ENCODE results near the gene FBLIM1. TPM values are rescaled to one million over a fixed set of nuclear protein-coding genes. Genes with fewer than 3 reads are reported as not detected.
A peak's percentile ranks its signal among the peaks of the same experiment; 100 is the strongest.

The FBLIM1 gene
- total RNA-seq, 2 experiments from 2014 or later = not detected

- Histone ChIP-seq H3K9me3 (ENCODE audit: low read length) (no peaks in the 10 kb centered on the region), H3K4me1 (ENCODE audit: insufficient read depth, low read length, poor library complexity, severe bottlenecking) (no peaks in the 10 kb centered on the region), H4K20me1 (ENCODE audit: insufficient read depth, low read length) (no peaks in the 10 kb centered on the region), H3K36me3 (ENCODE audit: insufficient read depth, low read length) (no peaks in the 10 kb centered on the region), H2AFZ (ENCODE audit: low read length) (no peak overlapping the region), H3K9me2 (ENCODE audit: insufficient read depth, low read length) (no peaks in the 10 kb centered on the region), H3K27ac (ENCODE audit: low read depth, low read length, poor library complexity, severe bottlenecking) (no peak overlapping the region), H3K4me3 (ENCODE audit: low read depth, low read length, poor library complexity, severe bottlenecking) (no peak overlapping the region), H3K4me2 (ENCODE audit: low read length) (no peak overlapping the region), H3K79me2 (ENCODE audit: insufficient read depth, low read depth, low read length) (no peaks in the 10 kb centered on the region)
- ChIA-PET CTCF (ENCODE audit: unreplicated experiment) (interaction anchor here (0.5 kb wide), 1 partner anchor 571 kb away, joined by 3 read pairs; no protein-coding TSS in a partner anchor), POLR2A (no interaction called here)
- BruUV-seq (replicated peaks) = no TSS peak
- no peak for DNase-seq (ENCODE audit: low spot score)
- no peak for TF ChIP-seq EZH2phosphoT487 (IDR thresholded peaks at IDR 0.05; ENCODE audit: borderline replicate concordance, low read depth, low read length)
- TF ChIP-seq, protein P1, sequence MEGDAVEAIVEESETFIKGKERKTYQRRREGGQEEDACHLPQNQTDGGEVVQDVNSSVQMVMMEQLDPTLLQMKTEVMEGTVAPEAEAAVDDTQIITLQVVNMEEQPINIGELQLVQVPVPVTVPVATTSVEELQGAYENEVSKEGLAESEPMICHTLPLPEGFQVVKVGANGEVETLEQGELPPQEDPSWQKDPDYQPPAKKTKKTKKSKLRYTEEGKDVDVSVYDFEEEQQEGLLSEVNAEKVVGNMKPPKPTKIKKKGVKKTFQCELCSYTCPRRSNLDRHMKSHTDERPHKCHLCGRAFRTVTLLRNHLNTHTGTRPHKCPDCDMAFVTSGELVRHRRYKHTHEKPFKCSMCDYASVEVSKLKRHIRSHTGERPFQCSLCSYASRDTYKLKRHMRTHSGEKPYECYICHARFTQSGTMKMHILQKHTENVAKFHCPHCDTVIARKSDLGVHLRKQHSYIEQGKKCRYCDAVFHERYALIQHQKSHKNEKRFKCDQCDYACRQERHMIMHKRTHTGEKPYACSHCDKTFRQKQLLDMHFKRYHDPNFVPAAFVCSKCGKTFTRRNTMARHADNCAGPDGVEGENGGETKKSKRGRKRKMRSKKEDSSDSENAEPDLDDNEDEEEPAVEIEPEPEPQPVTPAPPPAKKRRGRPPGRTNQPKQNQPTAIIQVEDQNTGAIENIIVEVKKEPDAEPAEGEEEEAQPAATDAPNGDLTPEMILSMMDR (conservative IDR thresholded peaks at IDR 0.05; ENCODE audit: low read length) = peak; percentile 30
- intact Hi-C loops (cut with micrococcal nuclease; ENCODE audit: unreplicated experiment) = loop anchor here (2.0 to 5.0 kb wide), 3 partner anchors 213 to 307 kb away; partner anchors contain the start of gene DNAJC16
Observed at GRCh38 chr1:15739745-15740144, 18.9 kb upstream of the FBLIM1 start.

GRCh38 chr1:15740924-15741850 lies 17.4 kb upstream of the FBLIM1 start:
- Histone ChIP-seq H3K9me2 (ENCODE audit: insufficient read depth, low read length) (no peaks in the 10 kb centered on the region), H3K4me1 (ENCODE audit: insufficient read depth, low read length, poor library complexity, severe bottlenecking) (no peaks in the 10 kb centered on the region), H2AFZ (ENCODE audit: low read length) (no peak overlapping the region), H3K4me3 (ENCODE audit: low read depth, low read length, poor library complexity, severe bottlenecking) (no peak overlapping the region), H4K20me1 (ENCODE audit: insufficient read depth, low read length) (no peaks in the 10 kb centered on the region), H3K4me2 (ENCODE audit: low read length) (no peak overlapping the region), H3K27ac (ENCODE audit: low read depth, low read length, poor library complexity, severe bottlenecking) (no peak overlapping the region), H3K9me3 (ENCODE audit: low read length) (no peaks in the 10 kb centered on the region), H3K36me3 (ENCODE audit: insufficient read depth, low read length) (no peaks in the 10 kb centered on the region), H3K79me2 (ENCODE audit: insufficient read depth, low read depth, low read length) (no peaks in the 10 kb centered on the region)
- TF ChIP-seq, protein P1 (conservative IDR thresholded peaks at IDR 0.05; ENCODE audit: low read length) = peak; percentile 92
- TF ChIP-seq EZH2phosphoT487 (IDR thresholded peaks at IDR 0.05; ENCODE audit: borderline replicate concordance, low read depth, low read length) = no peak
- intact Hi-C loops (cut with micrococcal nuclease; ENCODE audit: unreplicated experiment) = loop anchor here (1.0 to 5.0 kb wide), 4 partner anchors 146 to 309 kb away; partner anchors contain the start of gene DNAJC16
- no TSS peak for BruUV-seq (replicated peaks)
- CTCF ChIA-PET (ENCODE audit: unreplicated experiment) = interaction anchor here (0.5 kb wide), 1 partner anchor 132 kb away, joined by 3 read pairs; no protein-coding TSS in a partner anchor
- peak; percentile 81 for DNase-seq (ENCODE audit: low spot score)
- POLR2A ChIA-PET = no interaction called here

All from OCI-LY7 (cell line).